H1 (cell line): ENCODE measurements around the gene KDM5A.

Experiments
- CHD1 ChIP-seq: IDR thresholded peaks from 2 replicates; pipeline ENCODE4 v1.6.1; 2012; ENCODE audit warnings: low read depth, low read length, improper control_type of control experiment
- POLR2AphosphoS5 ChIP-seq: IDR thresholded peaks from 2 replicates; pipeline ENCODE4 v1.6.1; 2011; ENCODE audit warnings: low read depth, low read length
- RAD21 ChIP-seq, 2 experiments: IDR thresholded peaks in 1 of 2; conservative IDR thresholded peaks in 1 of 2; 2 replicates each; pipeline ENCODE4 v1.6.1; 2011; ENCODE audit warnings: low read depth in 2 of 2, low read length in 2 of 2, improper control_type of control experiment in 1 of 2, inconsistent platforms in 1 of 2, mild to moderate bottlenecking in 1 of 2, moderate library complexity in 1 of 2
- RFX5 ChIP-seq: IDR thresholded peaks from 2 replicates; pipeline ENCODE4 v1.6.1; 2011; ENCODE audit warnings: low read depth, low read length, improper control_type of control experiment, borderline replicate concordance
- RXRA ChIP-seq: IDR thresholded peaks from 2 replicates; pipeline ENCODE4 v1.6.1; 2011; ENCODE audit warnings: low read depth, mild to moderate bottlenecking, low read length, moderate library complexity; ENCODE audit not compliant: insufficient read depth
- SIN3A ChIP-seq, 2 experiments: IDR thresholded peaks in 1 of 2; conservative IDR thresholded peaks in 1 of 2; 2 replicates each; pipeline ENCODE4 v1.6.1; 2011 to 2012; ENCODE audit warnings: low read length in 2 of 2, improper control_type of control experiment in 1 of 2, low read depth in 1 of 2, mild to moderate bottlenecking in 1 of 2
- YY1 ChIP-seq: IDR thresholded peaks from 2 replicates; pipeline ENCODE4 v1.6.1; 2011; ENCODE audit warnings: low read depth, mild to moderate bottlenecking, low read length
- TF ChIP-seq, protein P1 (sequence below), 3 experiments: IDR thresholded peaks; 1 replicate in 2 of 3; 2 replicates in 1 of 3; pipeline versions ENCODE4 v1.5.1 to v1.6.1; 2011; ENCODE audit warnings: low read length in 3 of 3, mild to moderate bottlenecking in 3 of 3, inconsistent platforms in 2 of 3, low read depth in 1 of 3, moderate library complexity in 1 of 3; ENCODE audit not compliant: insufficient read depth in 1 of 3; ENCODE audit errors: control extremely low read depth in 1 of 3

DNA sequence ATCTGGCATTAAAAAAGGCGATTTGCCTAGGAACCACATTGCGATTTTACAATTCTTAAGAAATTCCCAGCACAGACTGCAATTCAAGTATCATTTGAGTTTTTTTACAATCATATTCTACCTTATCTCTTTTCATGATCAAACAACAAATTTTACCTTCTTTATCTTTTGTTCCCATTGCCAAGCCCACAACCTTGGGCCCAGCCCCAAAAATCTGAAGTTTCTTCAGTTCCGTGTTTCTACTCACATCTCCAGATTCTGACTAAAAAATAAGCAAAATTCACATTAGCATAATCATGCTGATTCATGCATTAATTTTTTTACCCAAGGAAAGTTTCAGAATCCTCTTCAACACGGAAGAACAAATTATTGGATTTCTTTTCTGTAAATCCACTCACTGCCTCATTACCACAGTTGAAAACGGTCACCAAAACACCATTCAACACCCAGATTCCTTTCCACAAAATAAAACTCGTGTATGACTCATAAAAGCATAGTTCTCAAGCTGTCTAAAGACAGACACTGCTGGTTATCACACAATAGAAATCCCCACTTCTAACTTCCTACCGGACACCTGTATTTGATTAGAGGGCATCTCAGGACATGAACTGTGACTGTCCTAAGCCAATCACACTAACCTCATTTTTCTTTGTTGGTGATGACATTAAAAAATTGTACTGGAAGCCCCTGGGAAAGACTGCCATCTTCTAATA lies 32.7 kb downstream of the KDM5A start:
- TF ChIP-seq YY1 (no peak), CHD1 (no peak), SIN3A (conservative IDR thresholded peaks at IDR 0.05 in 1 of 2, IDR thresholded peaks at IDR 0.05 in 1 of 2; ENCODE audit: low read depth in 1 of 2, low read length in 2 of 2) (no peak), RAD21 (IDR thresholded peaks at IDR 0.05 in 1 of 2, conservative IDR thresholded peaks at IDR 0.05 in 1 of 2; ENCODE audit: low read depth in 2 of 2, low read length in 2 of 2) (no peak), RXRA (no peak), POLR2AphosphoS5 (no peak), RFX5 (no peak)
- TF ChIP-seq, protein P1, sequence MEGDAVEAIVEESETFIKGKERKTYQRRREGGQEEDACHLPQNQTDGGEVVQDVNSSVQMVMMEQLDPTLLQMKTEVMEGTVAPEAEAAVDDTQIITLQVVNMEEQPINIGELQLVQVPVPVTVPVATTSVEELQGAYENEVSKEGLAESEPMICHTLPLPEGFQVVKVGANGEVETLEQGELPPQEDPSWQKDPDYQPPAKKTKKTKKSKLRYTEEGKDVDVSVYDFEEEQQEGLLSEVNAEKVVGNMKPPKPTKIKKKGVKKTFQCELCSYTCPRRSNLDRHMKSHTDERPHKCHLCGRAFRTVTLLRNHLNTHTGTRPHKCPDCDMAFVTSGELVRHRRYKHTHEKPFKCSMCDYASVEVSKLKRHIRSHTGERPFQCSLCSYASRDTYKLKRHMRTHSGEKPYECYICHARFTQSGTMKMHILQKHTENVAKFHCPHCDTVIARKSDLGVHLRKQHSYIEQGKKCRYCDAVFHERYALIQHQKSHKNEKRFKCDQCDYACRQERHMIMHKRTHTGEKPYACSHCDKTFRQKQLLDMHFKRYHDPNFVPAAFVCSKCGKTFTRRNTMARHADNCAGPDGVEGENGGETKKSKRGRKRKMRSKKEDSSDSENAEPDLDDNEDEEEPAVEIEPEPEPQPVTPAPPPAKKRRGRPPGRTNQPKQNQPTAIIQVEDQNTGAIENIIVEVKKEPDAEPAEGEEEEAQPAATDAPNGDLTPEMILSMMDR (IDR thresholded peaks at IDR 0.05; ENCODE audit: control extremely low read depth in 1 of 3, insufficient read depth in 1 of 3, low read depth in 1 of 3, low read length in 3 of 3) = no peak
